Left forelimb (tissue), 1 donor: ENCODE results near the gene P2RY14.

Experiments
- DNase-seq: peaks from one replicate; pipeline ENCODE4 v3.0.0-alpha.2; 2018; ENCODE audit warnings: low spot score

Gene P2RY14

GRCh38 chr3:151278230-151278629 is at the start of gene P2RY14:
Gene P2RY14 (minus strand): TSS chr3:151278542. CDS start chr3:151214316, 64,226 bp downstream.
- no peak for DNase-seq

- no peak for DNase-seq
Measured at GRCh38 chr3:151327571-151328198, 49.3 kb upstream of the P2RY14 start.

- no peak for DNase-seq
Measured at GRCh38 chr3:151322511-151322910, 44.2 kb upstream of the P2RY14 start.

GRCh38 chr3:151321526-151321925 is 43.2 kb upstream of the P2RY14 start:
- DNase-seq, result no peak

GRCh38 chr3:151320131-151320530 is 41.8 kb upstream of the P2RY14 start:
- no peak for DNase-seq

GRCh38 chr3:151319628-151320027 is 41.3 kb upstream of the P2RY14 start:
- no peak for DNase-seq

- DNase-seq, result no peak
Measured at GRCh38 chr3:151318991-151319390, 40.6 kb upstream of the P2RY14 start.

- no peak for DNase-seq
Measured at GRCh38 chr3:151318313-151318712, 40.0 kb upstream of the P2RY14 start.

- DNase-seq, result no peak
Measured at GRCh38 chr3:151316267-151316991, 38.1 kb upstream of the P2RY14 start, which contains the start of gene GPR87. Gene GPR87 (minus strand): TSS chr3:151316820. CDS start chr3:151300100, 16,720 bp downstream.

GRCh38 chr3:151315846-151316245 is 37.5 kb upstream of the P2RY14 start:
- no peak for DNase-seq

- DNase-seq, result no peak
Measured at GRCh38 chr3:151315136-151315535, 36.8 kb upstream of the P2RY14 start.

GRCh38 chr3:151314593-151314992 is 36.3 kb upstream of the P2RY14 start:
- DNase-seq, result no peak

GRCh38 chr3:151314137-151314536 is 35.8 kb upstream of the P2RY14 start:
- no peak for DNase-seq

GRCh38 chr3:151312972-151313371 is 34.6 kb upstream of the P2RY14 start:
- DNase-seq, result no peak

- no peak for DNase-seq
Measured at GRCh38 chr3:151309566-151309965, 31.2 kb upstream of the P2RY14 start.

- no peak for DNase-seq
Measured at GRCh38 chr3:151307583-151308488, 29.5 kb upstream of the P2RY14 start.

GRCh38 chr3:151307131-151307530 is 28.8 kb upstream of the P2RY14 start:
- DNase-seq, result no peak

GRCh38 chr3:151306168-151306810 is 27.9 kb upstream of the P2RY14 start:
- DNase-seq, result no peak

GRCh38 chr3:151305775-151306151 is 27.4 kb upstream of the P2RY14 start:
- no peak for DNase-seq

GRCh38 chr3:151305060-151305774 is 26.9 kb upstream of the P2RY14 start:
- DNase-seq, result no peak

- DNase-seq, result no peak
Measured at GRCh38 chr3:151303751-151304150, 25.4 kb upstream of the P2RY14 start.
